ENCODE results near the gene INSR.
"Not testable (repeated sequence)": the region's sequence is repeated elsewhere in the genome, so short reads cannot be mapped to it uniquely, and the experiment has no call there.

INSR gene

DNA sequence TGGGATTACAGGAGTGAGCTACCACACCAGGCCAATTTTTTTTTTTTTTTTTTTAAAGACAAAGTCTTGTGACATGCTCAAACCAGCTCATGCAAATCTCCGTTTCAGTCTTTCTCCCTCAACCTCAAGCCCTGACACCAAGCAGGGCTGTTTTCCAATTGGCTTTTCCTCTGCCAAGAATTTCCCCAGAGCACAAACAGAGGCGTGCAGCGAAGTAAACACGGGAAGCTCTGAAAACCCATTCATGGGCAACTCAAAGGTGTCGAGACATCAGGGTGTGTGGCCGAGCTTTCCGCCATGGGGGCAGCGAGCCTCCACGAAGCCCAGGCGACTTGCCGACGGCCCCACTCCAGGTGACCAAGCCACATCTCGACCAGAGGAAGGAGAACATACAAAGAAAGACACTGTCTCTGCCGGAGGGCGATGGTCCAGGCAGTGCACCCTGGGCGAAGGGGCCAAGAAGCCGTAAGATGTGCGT is 70.0 kb downstream of the INSR start:
- DNase-seq (ENCODE audit: low spot score): no peak

- no peak for DNase-seq (ENCODE audit: low spot score)
Observed at GRCh38 chr19:7223429-7223828, 70.8 kb downstream of the INSR start.

DNA sequence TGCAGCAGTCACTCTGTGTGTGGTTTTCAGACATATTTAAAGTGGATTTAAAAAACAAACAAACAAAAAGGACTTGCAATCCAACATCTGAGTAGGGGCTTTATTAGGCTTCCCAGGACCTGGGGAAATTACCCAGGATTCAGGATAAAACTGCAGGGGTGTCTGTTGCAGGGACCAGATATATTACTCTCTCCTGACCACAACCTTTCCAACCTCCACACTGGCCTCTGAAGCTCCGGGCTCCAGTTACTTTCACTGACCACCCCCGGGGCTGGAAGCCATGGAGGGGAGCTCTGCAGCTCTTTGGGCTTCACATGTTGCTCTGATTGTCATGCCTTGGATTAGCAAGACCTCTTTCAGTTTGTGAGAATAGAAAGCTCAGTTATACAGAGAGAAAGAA is 75.2 kb downstream of the INSR start:
- no peak for DNase-seq (ENCODE audit: low spot score)

DNA sequence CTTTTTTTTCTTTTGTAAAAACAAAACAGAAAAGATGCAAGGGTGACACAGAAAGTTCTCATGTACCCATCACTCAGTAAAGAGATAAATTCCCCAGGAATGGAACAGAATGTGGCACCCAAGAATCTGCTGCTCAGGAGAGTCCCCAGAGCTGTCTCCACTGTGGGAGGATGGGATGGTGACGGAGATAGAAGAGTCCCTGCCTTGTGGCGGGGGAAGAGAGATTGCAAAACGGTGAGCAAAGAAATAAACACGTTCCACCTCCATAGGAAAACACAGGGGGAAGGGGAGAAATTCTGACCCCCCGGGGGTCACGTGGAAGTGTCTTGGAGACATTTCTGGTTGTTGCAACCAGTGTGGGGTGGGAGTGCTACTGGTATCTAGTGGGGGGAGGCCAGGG is 76.4 kb downstream of the INSR start:
- DNase-seq (ENCODE audit: low spot score): no peak

DNA sequence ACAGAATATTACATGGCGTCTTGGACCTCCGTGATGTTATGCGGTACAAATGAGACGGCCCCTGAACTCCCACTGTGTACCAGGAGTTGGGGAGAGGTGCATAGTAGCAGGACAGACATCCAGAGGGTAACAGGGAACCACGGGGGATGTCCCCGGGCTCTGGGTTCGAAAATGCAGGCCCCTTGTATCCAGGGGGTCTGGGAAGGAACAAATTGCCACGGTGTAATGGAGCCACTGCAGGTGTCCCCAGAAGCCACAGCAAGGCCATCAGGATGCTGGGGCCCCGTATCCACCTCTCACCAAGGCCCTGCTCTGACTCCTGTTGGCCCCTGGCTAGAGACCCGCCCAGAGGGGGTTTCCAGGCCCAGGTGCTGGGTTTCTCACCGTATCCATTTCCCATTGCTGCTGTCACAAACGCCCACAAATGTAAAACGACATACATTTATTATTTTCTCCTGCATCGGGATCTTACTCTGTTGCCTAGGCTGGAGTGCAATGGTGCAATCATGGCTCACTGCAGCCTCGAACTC is 77.8 kb downstream of the INSR start:
- DNase-seq (ENCODE audit: low spot score): no peak

GRCh38 chr19:7215176-7215575 is 79.0 kb downstream of the INSR start:
- DNase-seq (ENCODE audit: low spot score): no peak

DNA sequence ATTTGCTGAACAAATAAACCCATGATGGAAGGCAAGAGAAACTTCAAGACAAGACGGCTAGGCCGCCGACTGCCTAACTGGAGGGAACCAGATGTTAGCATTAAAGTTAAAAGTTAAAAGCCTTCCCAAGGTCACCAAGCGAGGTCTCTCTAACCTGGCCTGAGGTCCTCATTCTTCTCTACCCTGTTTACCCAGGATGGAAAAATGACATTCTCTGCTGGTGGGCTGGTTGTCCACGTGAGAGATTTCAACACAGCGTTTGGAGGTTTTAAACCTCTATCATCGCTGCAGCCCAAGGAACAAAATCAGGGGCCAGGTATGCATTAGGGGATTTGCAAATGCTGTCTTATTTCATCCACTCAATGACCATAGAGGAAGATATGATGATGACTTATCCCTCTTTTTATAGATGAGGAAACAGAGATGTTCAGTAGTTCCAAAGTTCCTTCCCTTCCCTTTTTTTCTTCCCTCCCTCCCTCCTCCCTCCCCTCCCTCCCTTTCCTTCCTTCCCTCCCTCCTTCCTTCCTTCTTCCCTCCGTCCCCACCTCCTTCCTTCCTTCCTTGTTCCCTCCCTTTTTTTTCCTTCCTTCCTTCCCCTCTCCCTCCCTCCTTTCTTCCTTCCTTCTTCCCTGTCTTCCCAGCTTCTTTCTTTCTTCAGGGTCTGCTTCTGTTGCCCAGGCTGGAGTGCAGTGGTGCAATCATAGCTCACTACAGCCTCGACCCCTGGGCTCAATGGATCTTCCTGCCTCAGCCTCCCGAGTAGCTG is 79.7 kb downstream of the INSR start:
- DNase-seq (ENCODE audit: low spot score): no peak

DNA sequence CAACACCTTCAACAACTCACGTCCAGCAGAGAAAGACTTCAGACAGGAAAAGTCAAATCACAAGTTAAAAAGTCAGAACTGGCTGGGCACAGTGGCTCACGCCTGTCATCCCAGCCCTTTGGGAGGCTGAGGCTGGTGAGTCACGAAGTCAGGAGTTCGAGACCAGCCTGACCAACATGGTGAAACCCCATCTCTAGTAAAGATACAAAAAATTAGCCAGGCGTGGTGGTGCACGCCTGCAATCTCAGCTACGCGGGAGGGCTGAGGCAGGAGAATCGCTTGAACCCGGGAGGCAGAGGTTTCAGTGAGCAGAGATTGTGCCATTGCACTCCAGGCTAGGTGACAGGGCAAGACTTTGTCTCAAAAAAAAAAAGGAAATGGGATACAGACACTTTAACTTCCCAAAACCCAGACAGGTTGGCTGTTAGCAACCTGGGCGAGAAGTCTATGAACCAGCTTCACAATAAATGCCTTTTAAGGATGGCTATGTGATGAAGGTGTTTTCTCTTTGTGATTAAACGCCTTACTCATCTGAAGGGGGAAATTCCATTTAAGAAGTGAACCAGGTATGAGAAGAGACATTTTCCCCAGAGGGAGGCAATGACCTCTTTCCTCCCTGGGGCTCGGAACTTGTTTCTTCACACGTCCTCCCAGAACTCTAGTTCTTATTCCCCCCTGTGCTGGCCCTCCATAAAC is 80.4 kb downstream of the INSR start:
- DNase-seq (ENCODE audit: low spot score): no peak

DNA sequence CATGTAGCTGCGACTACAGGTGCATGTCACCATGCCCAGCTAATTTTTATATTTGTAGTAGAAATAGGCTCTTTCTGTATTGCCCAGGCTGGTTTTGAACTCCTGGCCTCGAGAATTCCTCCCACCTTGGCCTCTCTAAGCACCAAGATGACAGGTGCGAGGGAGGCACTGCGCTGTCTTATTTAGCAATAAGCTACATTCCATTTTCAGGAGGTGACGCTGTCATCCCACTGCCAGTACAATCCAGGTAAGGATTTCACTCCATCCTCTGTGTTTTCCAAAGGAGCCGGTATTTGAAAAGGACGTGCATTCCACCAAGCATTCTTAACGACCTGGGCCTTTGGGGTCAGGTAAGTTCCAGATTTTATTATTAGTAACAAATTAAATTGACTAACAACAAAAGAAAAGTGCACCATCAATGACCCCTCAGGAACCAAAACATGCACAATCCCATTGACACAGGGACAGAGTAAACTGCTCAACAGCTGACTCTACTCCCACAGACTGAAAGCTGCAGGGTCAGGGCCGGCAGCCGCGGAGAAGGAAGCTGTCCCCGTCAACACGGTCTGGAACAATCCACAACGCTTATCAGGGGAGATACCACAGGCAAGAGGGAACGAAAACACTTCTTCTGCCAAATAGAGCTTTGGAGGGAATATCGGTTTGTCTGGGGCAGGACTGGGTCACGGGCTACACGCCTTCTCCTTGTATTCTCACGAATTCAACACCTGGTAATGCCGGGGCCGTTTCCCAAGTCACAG is 82.8 kb downstream of the INSR start:
- no peak for DNase-seq (ENCODE audit: low spot score)

- DNase-seq (ENCODE audit: low spot score): no peak
Observed at GRCh38 chr19:7210359-7210758, 83.9 kb downstream of the INSR start.

- not testable (repeated sequence) for DNase-seq (ENCODE audit: low spot score)
Observed at GRCh38 chr19:7209597-7210325, 84.5 kb downstream of the INSR start.

DNA sequence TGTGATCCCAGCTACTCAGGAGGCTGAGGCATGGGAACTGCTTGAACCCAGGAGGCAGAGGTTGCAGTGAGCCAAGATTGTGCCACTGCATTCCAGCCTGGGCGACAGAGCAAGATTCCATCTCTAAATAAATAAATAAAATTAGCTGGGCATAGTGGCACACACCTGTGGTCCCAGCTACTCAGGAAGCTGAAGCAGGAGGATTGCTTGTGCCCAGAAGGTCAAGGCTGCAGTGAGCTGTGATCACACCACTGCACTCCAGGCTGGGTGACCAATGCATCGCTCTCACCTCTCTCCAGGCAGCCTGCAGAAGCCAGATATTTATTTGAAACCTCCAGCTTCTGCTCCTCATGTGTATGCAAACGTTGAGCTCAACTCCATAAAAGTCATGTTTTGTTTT is 85.2 kb downstream of the INSR start:
- not testable (repeated sequence) for DNase-seq (ENCODE audit: low spot score)

GRCh38 chr19:7203332-7203731 is 90.9 kb downstream of the INSR start:
- DNase-seq (ENCODE audit: low spot score): no peak

DNA sequence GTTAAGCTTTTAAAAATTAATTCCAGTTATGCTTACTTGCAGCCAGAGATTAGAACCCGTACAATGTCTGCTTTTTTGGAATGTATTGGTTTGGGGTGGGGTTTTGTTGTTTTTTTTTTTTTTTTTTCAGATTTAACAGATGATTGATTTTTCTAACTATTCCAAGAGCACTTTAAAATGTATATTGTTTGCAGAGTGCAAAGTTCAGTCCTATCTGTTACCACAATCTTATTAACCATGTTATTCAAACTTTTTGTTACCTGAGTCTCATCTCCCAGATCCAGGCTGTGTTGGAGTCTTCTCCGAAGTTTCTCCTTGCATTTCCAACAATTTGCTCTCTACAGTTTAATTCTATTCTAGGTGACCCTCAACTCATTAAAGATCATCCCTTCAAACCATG is 91.3 kb downstream of the INSR start:
- no peak for DNase-seq (ENCODE audit: low spot score)

- no peak for DNase-seq (ENCODE audit: low spot score)
Observed at GRCh38 chr19:7200736-7201135, 93.5 kb downstream of the INSR start.

GRCh38 chr19:7199613-7200533 is 94.3 kb downstream of the INSR start:
- no peak for DNase-seq (ENCODE audit: low spot score)

DNA sequence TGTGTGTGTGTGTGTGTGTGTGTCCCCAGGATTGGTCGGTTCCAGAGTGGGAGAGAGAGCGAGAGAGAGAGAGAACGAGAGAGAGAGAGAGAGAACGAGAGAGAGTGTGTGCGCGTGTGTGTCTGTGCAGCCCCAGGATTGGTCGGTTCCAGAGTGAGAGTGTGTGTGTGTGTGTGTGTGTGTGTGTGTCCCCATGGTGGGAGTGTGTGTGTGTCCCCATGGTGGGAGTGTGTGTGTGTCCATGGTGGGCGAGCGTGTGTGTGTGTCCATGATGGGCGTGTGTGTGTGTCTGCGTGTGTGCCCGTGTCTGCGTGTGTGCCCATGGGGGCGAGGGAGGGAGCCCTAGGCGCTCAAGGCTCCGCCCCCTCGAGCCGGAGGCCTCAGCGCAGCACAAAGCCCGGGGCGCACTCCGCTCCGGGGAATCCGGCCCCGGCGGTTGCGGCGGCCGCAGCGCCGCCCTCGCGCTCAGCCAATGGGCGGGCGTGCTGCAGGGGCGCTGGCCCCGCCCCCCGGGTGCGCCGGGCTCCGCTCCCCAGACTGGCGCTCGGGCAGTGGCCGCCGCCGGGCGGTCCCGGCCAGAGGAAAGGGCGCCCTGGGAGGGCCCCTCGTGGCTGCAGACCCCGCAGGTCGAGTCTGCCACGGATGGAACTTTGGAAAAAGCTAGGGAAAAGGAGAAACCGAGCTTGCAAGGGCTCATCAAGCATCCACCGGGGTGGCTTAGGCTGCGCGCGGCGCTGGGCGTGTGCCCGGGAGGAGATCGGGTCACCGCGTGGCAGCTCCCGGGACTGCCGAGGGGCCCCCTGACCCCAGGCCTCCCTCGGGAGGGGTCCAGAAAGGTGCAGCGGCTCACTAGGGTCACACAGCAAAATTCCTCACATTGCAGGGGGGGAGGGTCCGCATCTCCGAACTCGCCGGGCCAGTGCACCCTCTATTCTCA is 96.2 kb downstream of the INSR start:
- DNase-seq (ENCODE audit: low spot score): peak; percentile 89

DNA sequence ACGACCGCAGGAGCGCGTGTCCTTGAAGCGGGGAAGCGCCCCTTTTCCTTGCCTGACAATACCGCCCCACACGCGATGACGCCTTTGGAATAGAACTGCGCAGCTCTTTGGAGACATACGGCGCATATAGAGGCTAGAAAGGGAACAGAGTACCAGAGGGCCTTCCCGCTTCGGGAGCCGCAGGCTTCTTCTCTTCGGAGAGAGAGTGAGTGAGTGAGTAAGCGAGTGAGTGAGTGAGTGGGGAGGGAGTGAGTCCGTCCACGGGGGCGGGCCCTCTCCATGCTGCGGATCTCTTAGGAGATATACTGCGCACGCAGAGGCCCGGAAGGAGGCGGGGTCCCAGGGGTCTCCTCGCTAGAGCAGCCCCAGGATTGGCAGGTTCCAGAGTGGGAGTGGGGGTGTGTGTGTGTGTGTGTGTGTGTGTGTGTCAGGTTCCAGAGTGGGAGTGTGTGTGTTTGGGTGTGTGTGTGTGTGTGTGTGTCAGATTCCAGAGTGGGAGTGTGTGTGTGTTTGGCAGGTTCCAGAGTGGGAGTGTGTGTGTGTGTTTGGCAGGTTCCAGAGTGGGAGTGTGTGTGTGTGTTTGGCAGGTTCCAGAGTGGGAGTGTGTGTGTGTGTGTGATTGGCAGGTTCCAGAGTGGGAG is 97.0 kb downstream of the INSR start:
- DNase-seq (ENCODE audit: low spot score): peak; percentile 83

DNA sequence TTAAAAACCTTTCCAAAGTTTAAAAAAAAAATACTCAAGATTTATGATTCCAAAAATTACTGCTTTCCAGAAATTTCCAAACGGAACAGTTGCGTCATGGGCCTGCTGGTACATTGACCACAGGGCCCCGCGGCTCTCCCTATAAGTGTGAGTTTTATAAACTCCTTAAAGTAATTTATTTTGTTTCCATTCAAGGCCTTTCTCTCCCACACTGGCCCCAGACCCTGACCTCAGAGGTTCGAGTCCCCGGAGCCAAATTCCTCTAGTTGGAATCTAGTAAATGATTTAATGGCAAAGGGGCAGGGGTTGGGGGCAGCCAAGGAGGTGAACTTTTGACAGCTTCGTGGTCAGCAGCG is 97.5 kb downstream of the INSR start:
- no peak for DNase-seq (ENCODE audit: low spot score)

Measured in CD4-positive, alpha-beta T cell treated with Interleukin-6 at 100 ng/mL for 8 hours (primary cell).